IPS-20b (cell line): ENCODE measurements around the gene ZNF565.

Source experiments
- H3K27ac ChIP-seq: one replicate; pipeline ENCODE4 v1.5.1; 2013; ENCODE audit warnings: low read length
- H3K27me3 ChIP-seq: 2 replicates; pipeline ENCODE4 v1.6.1; 2013; ENCODE audit warnings: mild to moderate bottlenecking, low read length, inconsistent platforms; ENCODE audit not compliant: insufficient read depth
- H3K36me3 ChIP-seq: 2 replicates; pipeline ENCODE4 v1.6.1; 2013; ENCODE audit warnings: low read depth, mild to moderate bottlenecking, inconsistent platforms, low read length, moderate library complexity; ENCODE audit not compliant: insufficient read depth
- H3K4me1 ChIP-seq: 2 replicates; pipeline ENCODE4 v1.6.1; 2013; ENCODE audit warnings: mild to moderate bottlenecking, control low read depth, inconsistent platforms, low read length, moderate library complexity; ENCODE audit not compliant: insufficient read depth
- H3K4me3 ChIP-seq: 2 replicates; pipeline ENCODE4 v1.5.1; 2013; ENCODE audit warnings: mild to moderate bottlenecking, low read length, inconsistent platforms
- H3K9ac ChIP-seq: 2 replicates; pipeline ENCODE4 v1.6.1; 2013; ENCODE audit warnings: low read depth, mild to moderate bottlenecking, inconsistent platforms, low read length, moderate library complexity
- H3K9me3 ChIP-seq: 2 replicates; pipeline ENCODE4 v1.6.1; 2013; ENCODE audit warnings: mild to moderate bottlenecking, low read depth, low read length, inconsistent platforms; ENCODE audit not compliant: insufficient read depth

Gene ZNF565

DNA sequence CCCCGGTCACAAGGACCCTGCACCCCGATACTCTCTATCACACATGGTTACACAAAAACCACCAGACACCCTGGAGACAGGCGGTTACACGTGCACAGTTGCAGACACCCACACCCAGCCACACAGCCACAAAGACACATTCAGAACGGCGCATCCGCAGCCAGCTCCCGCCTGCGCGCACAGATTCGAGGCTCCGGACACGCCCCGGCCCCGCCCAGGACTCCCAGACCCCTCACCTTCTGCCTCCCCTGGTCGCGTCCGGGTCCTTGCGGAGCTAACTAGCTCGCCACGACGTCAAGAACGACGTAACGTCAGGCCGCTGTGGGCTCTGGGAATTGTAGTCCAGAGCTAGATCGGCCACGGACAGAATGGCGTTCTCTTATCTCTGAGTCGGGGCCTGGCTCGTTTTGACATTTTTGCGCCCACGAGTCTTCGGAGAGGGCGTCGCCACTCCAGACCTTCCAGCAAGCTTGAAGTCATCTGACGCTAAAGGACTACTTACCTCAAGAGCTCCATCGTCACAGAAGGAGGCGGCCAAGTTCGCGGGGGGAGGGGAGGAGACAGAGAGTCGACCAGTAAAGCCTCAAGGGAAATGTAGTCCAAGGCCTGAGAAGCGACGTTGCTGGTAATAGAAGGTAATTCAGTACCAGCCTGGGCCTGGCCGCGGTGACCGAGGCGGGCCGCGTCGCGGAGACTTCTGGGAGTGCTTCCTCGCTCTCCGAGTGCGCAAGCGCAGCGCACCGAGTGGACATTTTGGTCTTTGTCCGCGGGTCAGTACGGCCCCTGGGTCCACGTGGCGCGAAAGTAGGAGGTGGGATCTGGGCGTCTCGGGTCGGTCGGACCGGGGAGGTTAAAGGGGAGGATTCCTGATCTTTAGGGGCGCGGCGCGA lies at the start of gene ZNF565, which contains the start of gene ZNF146:
ZNF565 (minus strand) TSS at position 280 of the 890 bp plus-strand sequence. CDS start 12,680 bp downstream, outside the sequence.
ZNF146 (plus strand) TSS at position 721 of the 890 bp plus-strand sequence. CDS start 21,335 bp downstream, outside the sequence.
- H3K9ac ChIP-seq = peak within 1 kb of the TSS; percentile 99
- H3K36me3 ChIP-seq = peaks cover 16% of the 10 kb centered on the region
- H3K4me3 ChIP-seq = peak within 1 kb of the TSS; percentile 92
- peak within 1 kb of the TSS; percentile 70 for H3K27ac ChIP-seq
- H3K9me3 ChIP-seq = no peaks in the 10 kb centered on the region
- no peaks in the 10 kb centered on the region for H3K27me3 ChIP-seq
- H3K4me1 ChIP-seq = no peaks in the 10 kb centered on the region

DNA sequence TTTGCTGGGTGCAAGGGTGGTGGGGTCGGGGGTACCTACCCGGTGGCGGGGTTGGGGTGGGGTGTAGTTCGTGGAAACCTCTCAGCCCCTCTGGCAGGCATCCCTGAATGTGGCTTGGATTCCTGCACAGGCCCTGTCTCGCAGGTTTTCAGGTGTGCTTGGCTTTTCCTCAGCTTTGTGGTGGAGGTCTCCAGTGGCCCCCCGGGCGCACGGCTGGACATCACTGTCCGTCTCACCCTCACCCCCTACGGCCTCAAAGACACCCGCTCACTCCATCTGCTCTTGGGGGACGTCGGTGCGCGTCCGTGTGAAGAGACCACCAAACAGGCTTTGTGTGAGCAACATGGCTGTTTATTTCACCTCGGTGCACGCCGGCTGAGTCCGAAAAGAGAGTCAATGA lies 44.7 kb upstream of the ZNF565 start:
- Histone ChIP-seq H3K27ac (no peak overlapping the region), H3K4me3 (no peak overlapping the region), H3K9me3 (peaks cover 18% of the 10 kb centered on the region; the same call in 1 of the 2 replicates), H3K36me3 (no peaks in the 10 kb centered on the region), H3K27me3 (no peaks in the 10 kb centered on the region), H3K9ac (no peak overlapping the region), H3K4me1 (no peaks in the 10 kb centered on the region)

DNA sequence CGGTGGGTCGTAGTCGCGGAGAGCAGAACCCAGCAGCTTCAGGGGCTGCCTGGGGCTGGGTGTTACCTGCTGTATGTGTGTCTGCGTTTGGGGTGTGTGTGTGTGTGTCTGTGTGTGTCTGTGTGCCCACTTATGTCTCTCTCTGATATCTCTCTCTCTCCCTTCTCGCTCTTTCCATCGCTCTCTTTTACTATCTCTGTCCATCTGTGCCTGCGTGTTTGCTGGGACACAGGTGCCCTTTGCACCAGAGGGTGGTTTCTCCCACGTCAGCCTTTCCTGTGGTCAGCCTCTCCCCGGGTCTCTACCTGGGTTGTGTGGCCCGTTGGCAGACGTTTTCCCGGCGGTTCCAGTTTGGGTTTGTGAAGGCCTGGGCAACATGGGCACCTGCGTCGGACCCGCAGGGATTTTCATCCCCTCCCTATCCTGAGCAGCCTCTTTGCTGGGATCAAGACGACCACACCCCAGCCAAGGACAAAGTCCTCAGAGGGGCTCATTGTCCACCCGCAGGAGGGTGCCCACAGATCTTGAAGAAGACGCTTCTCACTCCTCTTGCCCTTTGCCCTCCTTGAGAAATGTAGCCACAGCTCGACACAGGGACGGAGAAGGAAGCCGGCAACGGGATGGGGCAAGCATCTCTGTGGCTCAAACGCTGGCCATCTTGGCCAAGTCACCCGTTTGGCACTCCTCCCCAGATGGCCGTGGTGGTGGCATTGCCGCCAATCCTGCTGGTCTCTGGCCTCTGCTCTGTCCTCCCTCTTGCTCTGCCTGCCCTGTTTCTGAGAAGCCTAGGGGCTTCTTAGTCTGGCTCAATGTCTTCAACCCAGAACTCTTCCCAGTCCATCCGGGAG lies 43.8 kb upstream of the ZNF565 start:
- no peak overlapping the region for H3K9ac ChIP-seq
- no peaks in the 10 kb centered on the region for H3K4me1 ChIP-seq
- H3K36me3 ChIP-seq = no peaks in the 10 kb centered on the region
- H3K9me3 ChIP-seq = peaks cover 18% of the 10 kb centered on the region; the same call in 1 of the 2 replicates
- no peak overlapping the region for H3K27ac ChIP-seq
- no peak overlapping the region for H3K4me3 ChIP-seq
- no peaks in the 10 kb centered on the region for H3K27me3 ChIP-seq

DNA sequence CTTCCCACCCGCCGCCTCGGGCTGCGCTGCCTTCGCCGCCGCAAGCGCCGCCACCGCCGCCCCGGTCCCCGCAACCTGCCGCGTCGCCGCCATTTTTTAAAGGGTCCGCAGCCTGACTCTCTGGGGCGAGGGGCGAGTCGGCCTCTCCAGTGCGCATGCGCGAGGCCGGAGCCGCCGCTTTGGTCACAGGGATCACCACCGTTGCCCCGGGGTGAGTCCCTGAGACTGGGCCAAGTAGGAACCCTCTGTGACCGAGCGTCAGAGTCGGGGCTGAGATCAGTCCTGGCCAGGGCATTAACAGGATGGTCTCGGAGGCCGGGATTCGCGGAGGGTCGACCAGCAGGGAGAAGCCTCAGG lies 43.0 kb upstream of the ZNF565 start:
- H3K27ac ChIP-seq = no peak overlapping the region
- no peak overlapping the region for H3K9ac ChIP-seq
- H3K4me3 ChIP-seq = no peak overlapping the region
- H3K9me3 ChIP-seq = peaks cover 18% of the 10 kb centered on the region; the same call in 1 of the 2 replicates
- no peaks in the 10 kb centered on the region for H3K4me1 ChIP-seq
- H3K36me3 ChIP-seq = no peaks in the 10 kb centered on the region
- no peaks in the 10 kb centered on the region for H3K27me3 ChIP-seq

DNA sequence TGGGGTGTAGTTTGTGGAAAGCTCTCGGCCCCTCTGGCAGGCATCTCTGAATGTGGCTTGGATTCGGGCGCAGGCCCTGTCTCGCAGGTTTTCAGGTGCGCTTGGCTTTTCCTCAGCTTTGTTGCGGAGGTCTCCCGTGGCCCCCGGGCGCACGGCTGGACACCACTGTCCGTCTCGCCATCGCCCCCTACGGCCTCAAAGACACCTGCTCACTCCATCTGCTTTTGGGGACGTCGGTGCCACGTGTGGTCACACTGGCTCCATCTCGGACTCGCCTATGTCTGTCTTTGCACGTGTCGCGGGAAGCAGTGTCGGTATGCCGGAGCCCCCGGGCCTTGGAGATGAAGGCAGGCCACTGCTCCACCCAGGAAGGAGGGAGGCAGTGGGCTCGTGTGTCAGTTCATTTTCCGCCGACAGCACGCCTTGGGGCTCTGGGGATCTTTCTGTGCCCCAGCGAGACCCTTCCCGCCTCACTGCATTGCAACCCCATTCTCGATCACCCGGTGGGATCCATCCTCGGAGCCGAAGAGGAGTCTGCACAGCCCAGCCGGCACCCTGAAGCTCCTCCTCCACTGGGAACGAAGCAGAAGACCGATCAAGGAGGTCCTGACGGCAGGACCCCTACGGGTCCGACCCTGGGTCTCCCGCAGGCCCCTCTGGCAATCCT lies 42.5 kb upstream of the ZNF565 start:
- H3K4me1 ChIP-seq = no peaks in the 10 kb centered on the region
- H3K27ac ChIP-seq = no peak overlapping the region
- no peak overlapping the region for H3K4me3 ChIP-seq
- peaks cover 18% of the 10 kb centered on the region; the same call in 1 of the 2 replicates for H3K9me3 ChIP-seq
- H3K27me3 ChIP-seq = no peaks in the 10 kb centered on the region
- H3K9ac ChIP-seq = no peak overlapping the region
- H3K36me3 ChIP-seq = no peaks in the 10 kb centered on the region

DNA sequence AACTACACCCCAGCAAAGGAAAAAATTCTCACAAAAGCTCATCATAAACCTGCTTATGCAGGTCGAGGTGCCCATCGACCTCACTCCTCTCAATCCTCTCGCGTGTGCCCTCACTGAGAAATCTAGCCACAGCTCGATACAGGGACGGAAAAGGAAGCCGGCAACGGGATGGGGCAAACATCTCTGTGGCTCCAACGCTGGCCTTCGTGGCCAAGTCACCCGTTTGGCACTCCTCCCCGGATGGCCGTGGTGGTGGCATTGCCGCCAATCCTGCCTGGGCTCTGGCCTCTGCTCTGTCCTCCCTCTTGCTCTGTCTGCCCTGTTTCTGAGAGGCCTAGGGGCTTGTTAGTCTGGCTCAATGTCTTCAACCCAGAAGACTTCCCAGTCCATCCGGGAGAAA lies 41.6 kb upstream of the ZNF565 start:
- Histone ChIP-seq H3K4me1 (no peaks in the 10 kb centered on the region), H3K36me3 (no peaks in the 10 kb centered on the region), H3K27me3 (no peaks in the 10 kb centered on the region), H3K27ac (no peak overlapping the region), H3K9me3 (peaks cover 18% of the 10 kb centered on the region; the same call in 1 of the 2 replicates), H3K4me3 (no peak overlapping the region), H3K9ac (no peak overlapping the region)

DNA sequence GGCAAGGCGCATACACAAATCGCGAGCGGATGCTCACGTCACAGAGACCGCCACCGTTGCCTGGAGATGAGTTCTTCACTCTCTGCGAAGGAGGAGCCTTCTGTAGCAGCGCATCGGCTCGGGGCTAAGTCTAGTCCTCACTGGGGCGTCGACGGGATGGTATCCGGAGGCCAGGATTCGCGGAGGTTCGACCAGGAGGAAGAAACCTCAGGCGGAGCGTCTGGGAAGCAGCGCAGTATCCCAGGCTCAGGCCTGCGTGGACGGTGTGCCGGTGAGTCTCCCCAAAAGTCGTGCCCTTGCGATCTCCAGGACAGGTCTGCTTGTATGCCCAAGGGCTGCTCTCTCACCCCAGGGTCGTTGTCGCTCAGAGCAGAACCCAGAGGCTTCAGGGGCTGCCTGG lies 40.9 kb upstream of the ZNF565 start:
- H3K36me3 ChIP-seq = no peaks in the 10 kb centered on the region
- no peak overlapping the region for H3K27ac ChIP-seq
- peaks cover 18% of the 10 kb centered on the region; the same call in 1 of the 2 replicates for H3K9me3 ChIP-seq
- H3K9ac ChIP-seq = no peak overlapping the region
- no peaks in the 10 kb centered on the region for H3K27me3 ChIP-seq
- H3K4me1 ChIP-seq = no peaks in the 10 kb centered on the region
- no peak overlapping the region for H3K4me3 ChIP-seq

DNA sequence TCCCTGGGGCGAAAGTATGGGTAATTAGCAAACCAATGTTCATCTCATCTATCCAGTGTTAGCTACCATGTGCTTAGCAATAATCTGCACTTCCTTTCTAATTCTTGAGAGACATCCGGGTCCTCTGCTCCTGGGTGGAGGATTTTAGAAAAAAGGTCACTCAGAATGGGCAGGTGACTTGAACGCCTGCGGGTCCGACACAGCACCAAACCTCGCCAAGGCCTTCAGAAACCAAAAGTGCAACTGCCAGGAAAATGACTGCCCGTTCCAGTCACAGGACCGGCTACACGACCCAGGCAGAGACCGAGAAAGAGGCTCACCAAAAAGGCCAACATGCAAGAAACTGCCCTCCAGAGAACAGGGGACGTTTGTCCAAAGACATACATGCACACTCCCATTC lies 40.4 kb upstream of the ZNF565 start:
- no peaks in the 10 kb centered on the region for H3K27me3 ChIP-seq
- no peak overlapping the region for H3K9ac ChIP-seq
- H3K9me3 ChIP-seq = peaks cover 18% of the 10 kb centered on the region; the same call in 1 of the 2 replicates
- no peaks in the 10 kb centered on the region for H3K4me1 ChIP-seq
- H3K27ac ChIP-seq = no peak overlapping the region
- H3K4me3 ChIP-seq = no peak overlapping the region
- no peaks in the 10 kb centered on the region for H3K36me3 ChIP-seq

DNA sequence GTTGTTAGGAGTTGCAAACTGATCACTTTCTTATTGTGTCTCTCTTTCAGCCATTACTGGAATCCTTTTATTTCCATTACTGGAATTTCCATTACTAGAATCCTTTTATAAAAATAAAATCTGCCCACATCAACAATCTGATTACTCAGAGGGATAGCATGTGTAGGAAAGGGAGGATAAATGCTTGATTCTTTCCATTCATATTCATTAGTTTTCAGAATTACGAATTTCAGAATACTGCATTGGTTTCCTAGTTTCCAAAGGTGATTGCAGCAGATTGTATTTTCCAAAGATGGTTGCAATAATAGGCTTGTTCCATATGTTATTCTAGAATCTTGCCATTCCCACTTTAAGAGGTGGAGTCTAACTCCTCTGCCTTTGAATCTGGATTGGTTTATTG lies 37.6 kb upstream of the ZNF565 start:
- H3K9me3 ChIP-seq = peaks cover 4% of the 10 kb centered on the region; the same call in 1 of the 2 replicates
- H3K27me3 ChIP-seq = no peaks in the 10 kb centered on the region
- H3K4me1 ChIP-seq = peaks cover 6% of the 10 kb centered on the region; the same call in 1 of the 2 replicates
- H3K4me3 ChIP-seq = no peak overlapping the region
- H3K27ac ChIP-seq = no peak overlapping the region
- no peaks in the 10 kb centered on the region for H3K36me3 ChIP-seq
- H3K9ac ChIP-seq = no peak overlapping the region

DNA sequence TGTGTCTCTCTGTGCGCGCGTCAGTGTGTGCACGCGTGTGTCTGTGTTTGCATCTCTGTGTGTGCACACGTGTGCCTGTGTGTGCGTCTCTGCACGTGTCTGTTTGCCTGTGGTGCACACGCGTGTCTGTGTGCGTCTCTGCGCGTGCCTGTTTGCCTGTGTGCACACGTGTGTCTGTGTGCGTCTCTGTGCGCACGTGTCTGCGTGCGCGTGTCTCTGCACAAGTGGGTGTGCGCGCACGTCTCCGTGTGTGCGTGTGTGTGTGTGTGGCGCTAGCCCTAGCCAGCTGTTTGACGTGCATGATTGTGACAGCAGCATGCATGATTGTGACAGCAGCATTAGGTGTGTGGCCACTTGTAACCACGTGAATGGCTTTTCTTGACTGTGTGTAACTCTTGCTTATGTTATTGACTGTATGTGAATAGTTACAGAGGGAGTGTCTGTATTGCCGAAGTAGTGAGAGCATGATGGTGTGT lies 31.6 kb upstream of the ZNF565 start:
- no peak overlapping the region; the same call in 1 of the 2 replicates for H3K9ac ChIP-seq
- H3K4me3 ChIP-seq = no peak overlapping the region

More for the DNA sequence above, 31.6 kb upstream of the ZNF565 start:
- Histone ChIP-seq H3K27me3 (no peaks in the 10 kb centered on the region), H3K9me3 (no peaks in the 10 kb centered on the region), H3K4me1 (peaks cover 17% of the 10 kb centered on the region), H3K27ac (no peak overlapping the region), H3K36me3 (no peaks in the 10 kb centered on the region)
